ENCODE measurements around the gene ROBO1.

- no peak for TF ChIP-seq POLR2AphosphoS5 (IDR thresholded peaks at IDR 0.05; ENCODE audit: borderline replicate concordance, low read depth, low read length)
- TF ChIP-seq EZH2 (IDR thresholded peaks at IDR 0.05) = no peak
Measured at GRCh38 chr3:78870484-78870883, 897.3 kb downstream of the ROBO1 start.

Data from SK-N-MC (cell line).